ENCODE measurements around the gene WWC1. TPM values are rescaled to one million over a fixed set of nuclear protein-coding genes. Genes with fewer than 3 reads are reported as not detected.

The WWC1 gene
- total RNA-seq, 1 donor from 2014 or later, result 2.2 TPM

DNA sequence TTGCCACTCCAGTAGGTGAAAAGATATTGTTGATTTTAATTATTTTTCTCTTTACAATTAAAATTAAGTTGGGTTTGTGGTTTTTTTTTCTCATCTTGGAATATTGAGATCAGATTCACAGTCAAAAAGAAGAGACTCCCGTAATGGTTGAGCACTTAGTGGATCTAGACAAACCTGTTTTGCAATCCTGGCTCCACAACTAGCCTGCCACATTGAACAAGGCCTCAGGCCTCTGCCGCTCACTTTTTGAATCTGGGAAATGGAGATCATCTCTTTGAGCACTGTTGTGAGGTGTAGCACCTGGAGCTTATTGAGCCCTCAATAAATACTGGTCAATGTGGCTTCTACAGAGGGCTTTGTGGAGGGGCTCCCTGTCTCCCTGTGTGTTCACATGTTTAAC, 157.7 kb downstream of the WWC1 start:
- Mint-ChIP-seq H3K4me1 (ENCODE audit: unreplicated experiment) (no peaks in the 10 kb centered on the region), H3K27ac (ENCODE audit: unreplicated experiment) (no peak overlapping the region), H3K36me3 (ENCODE audit: unreplicated experiment) (no peaks in the 10 kb centered on the region), H3K27me3 (ENCODE audit: unreplicated experiment) (no peaks in the 10 kb centered on the region), H3K9me3 (ENCODE audit: unreplicated experiment) (no peaks in the 10 kb centered on the region), H3K4me3 (ENCODE audit: unreplicated experiment) (no peak overlapping the region)
- TF ChIP-seq, protein P1, sequence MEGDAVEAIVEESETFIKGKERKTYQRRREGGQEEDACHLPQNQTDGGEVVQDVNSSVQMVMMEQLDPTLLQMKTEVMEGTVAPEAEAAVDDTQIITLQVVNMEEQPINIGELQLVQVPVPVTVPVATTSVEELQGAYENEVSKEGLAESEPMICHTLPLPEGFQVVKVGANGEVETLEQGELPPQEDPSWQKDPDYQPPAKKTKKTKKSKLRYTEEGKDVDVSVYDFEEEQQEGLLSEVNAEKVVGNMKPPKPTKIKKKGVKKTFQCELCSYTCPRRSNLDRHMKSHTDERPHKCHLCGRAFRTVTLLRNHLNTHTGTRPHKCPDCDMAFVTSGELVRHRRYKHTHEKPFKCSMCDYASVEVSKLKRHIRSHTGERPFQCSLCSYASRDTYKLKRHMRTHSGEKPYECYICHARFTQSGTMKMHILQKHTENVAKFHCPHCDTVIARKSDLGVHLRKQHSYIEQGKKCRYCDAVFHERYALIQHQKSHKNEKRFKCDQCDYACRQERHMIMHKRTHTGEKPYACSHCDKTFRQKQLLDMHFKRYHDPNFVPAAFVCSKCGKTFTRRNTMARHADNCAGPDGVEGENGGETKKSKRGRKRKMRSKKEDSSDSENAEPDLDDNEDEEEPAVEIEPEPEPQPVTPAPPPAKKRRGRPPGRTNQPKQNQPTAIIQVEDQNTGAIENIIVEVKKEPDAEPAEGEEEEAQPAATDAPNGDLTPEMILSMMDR (IDR thresholded peaks at IDR 0.05), result no peak
- no peak for DNase-seq (ENCODE audit: extremely low spot score, unreplicated experiment)

DNA sequence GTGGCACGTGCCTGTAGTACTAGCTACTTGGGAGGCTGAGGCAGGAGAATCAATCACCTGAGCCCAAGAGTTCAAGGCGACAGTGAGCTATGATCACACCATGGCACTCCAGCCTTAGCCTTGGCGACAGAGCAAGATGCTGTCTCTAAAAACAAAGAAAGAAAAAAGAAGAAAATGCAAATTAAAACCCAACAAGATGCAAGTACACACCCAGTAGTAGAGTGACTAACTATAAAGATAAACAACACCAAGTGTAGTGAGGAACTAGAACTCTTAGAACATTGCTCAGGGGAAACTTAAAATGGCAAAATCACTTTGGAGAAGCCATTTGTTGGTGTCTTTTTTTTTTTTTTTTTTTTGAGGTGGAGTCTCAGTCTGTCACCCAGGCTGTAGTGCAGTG, 160.1 kb downstream of the WWC1 start:
- Mint-ChIP-seq H3K27ac (ENCODE audit: unreplicated experiment) (no peak overlapping the region), H3K27me3 (ENCODE audit: unreplicated experiment) (no peaks in the 10 kb centered on the region), H3K36me3 (ENCODE audit: unreplicated experiment) (no peaks in the 10 kb centered on the region), H3K9me3 (ENCODE audit: unreplicated experiment) (no peaks in the 10 kb centered on the region), H3K4me3 (ENCODE audit: unreplicated experiment) (no peak overlapping the region), H3K4me1 (ENCODE audit: unreplicated experiment) (no peaks in the 10 kb centered on the region)
- TF ChIP-seq, protein P1 (IDR thresholded peaks at IDR 0.05), result no peak
- DNase-seq (ENCODE audit: extremely low spot score, unreplicated experiment), result no peak

DNA sequence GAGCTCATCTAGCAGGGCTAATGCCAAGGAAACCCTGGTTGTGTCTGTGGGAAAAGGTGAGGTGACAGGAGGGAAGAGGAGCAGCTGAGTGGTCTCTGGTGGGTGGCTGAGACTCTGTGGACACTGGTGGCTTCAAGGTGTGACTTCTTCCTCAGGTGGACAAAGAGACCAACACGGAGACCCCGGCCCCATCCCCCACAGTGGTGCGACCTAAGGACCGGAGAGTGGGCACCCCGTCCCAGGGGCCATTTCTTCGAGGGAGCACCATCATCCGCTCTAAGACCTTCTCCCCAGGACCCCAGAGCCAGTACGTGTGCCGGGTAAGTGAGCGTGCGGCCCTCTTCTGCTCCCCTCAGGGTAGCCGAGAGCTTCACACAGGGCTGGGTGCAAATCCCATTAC, 163.8 kb downstream of the WWC1 start:
- H3K27me3 Mint-ChIP-seq (ENCODE audit: unreplicated experiment), result no peaks in the 10 kb centered on the region
- H3K9me3 Mint-ChIP-seq (ENCODE audit: unreplicated experiment), result peaks cover 4% of the 10 kb centered on the region
- TF ChIP-seq, protein P1 (IDR thresholded peaks at IDR 0.05), result no peak
- no peaks in the 10 kb centered on the region for H3K4me1 Mint-ChIP-seq (ENCODE audit: unreplicated experiment)
- no peak overlapping the region for H3K27ac Mint-ChIP-seq (ENCODE audit: unreplicated experiment)
- H3K4me3 Mint-ChIP-seq (ENCODE audit: unreplicated experiment), result no peak overlapping the region
- no peak for DNase-seq (ENCODE audit: extremely low spot score, unreplicated experiment)
- H3K36me3 Mint-ChIP-seq (ENCODE audit: unreplicated experiment), result peaks cover 6% of the 10 kb centered on the region

DNA sequence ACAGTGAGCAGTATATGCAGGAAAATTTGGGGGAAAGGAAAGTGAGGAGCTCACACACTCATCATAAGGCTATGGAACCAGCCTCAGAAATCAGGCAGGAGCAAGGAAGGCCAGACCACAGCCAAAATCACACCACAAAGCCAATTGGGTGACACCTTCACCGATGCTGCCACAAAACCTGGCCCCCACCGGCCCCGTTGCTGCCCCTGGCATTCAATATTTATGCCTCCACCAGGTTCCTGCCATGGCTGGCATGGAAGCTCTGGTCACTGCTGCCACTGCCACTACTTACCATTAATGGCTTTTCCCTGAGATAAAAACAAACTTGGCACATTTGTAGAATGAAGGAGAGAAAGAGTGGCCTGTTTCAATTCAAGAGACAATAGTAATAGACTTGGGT, 166.1 kb downstream of the WWC1 start:
- Mint-ChIP-seq H3K4me1 (ENCODE audit: unreplicated experiment) (no peaks in the 10 kb centered on the region), H3K36me3 (ENCODE audit: unreplicated experiment) (peaks cover 6% of the 10 kb centered on the region), H3K27me3 (ENCODE audit: unreplicated experiment) (no peaks in the 10 kb centered on the region), H3K4me3 (ENCODE audit: unreplicated experiment) (no peak overlapping the region), H3K27ac (ENCODE audit: unreplicated experiment) (no peak overlapping the region), H3K9me3 (ENCODE audit: unreplicated experiment) (peaks cover 4% of the 10 kb centered on the region)
- TF ChIP-seq, protein P1 (IDR thresholded peaks at IDR 0.05), result no peak
- no peak for DNase-seq (ENCODE audit: extremely low spot score, unreplicated experiment)

DNA sequence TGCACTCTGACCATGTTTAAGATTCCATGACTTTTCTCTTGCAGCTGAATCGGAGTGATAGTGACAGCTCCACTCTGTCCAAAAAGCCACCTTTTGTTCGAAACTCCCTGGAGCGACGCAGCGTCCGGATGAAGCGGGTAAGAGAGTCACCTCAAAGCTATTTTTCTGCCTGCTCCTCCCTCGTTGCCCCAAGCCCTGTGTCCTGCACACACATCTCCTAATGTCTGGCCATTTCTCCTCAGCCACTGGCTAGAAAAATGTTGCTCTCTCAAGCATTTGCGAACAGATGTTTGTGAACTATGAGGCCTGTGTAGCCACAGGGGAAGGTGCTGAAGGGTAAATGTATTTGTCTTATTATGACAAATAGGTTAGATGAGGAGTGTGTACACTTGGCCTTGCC, 169.2 kb downstream of the WWC1 start:
- Mint-ChIP-seq H3K27ac (ENCODE audit: unreplicated experiment) (no peak overlapping the region), H3K27me3 (ENCODE audit: unreplicated experiment) (no peaks in the 10 kb centered on the region), H3K36me3 (ENCODE audit: unreplicated experiment) (peaks cover 6% of the 10 kb centered on the region), H3K4me1 (ENCODE audit: unreplicated experiment) (no peaks in the 10 kb centered on the region), H3K4me3 (ENCODE audit: unreplicated experiment) (no peak overlapping the region), H3K9me3 (ENCODE audit: unreplicated experiment) (peaks cover 4% of the 10 kb centered on the region)
- TF ChIP-seq, protein P1 (IDR thresholded peaks at IDR 0.05), result no peak
- DNase-seq (ENCODE audit: extremely low spot score, unreplicated experiment), result no peak
